ENCODE results near the gene FZD8.

Gene FZD8

GRCh38 chr10:35659456-35659855, 17.4 kb upstream of the FZD8 start:
- no peak overlapping the region for H3K23ac ChIP-seq (ENCODE audit: low read depth, low read length, poor library complexity)
- H3K27me3 ChIP-seq (ENCODE audit: control insufficient read depth in 3 of 3, insufficient read depth in 3 of 3, low read depth in 1 of 3, low read length in 3 of 3): no peaks in the 10 kb centered on the region
- H3K4me1 ChIP-seq (ENCODE audit: control insufficient read depth in 2 of 2, insufficient read depth in 1 of 2, low read depth in 1 of 2, low read length in 2 of 2): peaks cover 0 to 2% of the 10 kb centered on the region in 2 donors
- H2BK120ac ChIP-seq (ENCODE audit: low read depth, low read length): no peak overlapping the region
- no peak overlapping the region for H2AK5ac ChIP-seq (ENCODE audit: low read depth, low read length)
- H2BK12ac ChIP-seq (ENCODE audit: low read length): no peak overlapping the region
- H3K27ac ChIP-seq (replicated peaks; ENCODE audit: low read length): no peak overlapping the region
- H3K36me3 ChIP-seq (replicated peaks in 1 of 2; ENCODE audit: control insufficient read depth in 2 of 2, insufficient read depth in 2 of 2, low read length in 2 of 2): no peaks in the 10 kb centered on the region
- H3K4me2 ChIP-seq (ENCODE audit: insufficient read depth, low read length, poor library complexity, severe bottlenecking): no peak overlapping the region
- no CpG with 5 or more reads among the region's 1 CpG for WGBS, 2 donors (ENCODE audit: extremely low coverage in 2 of 2, insufficient read length in 2 of 2, insufficient replicate concordance in 1 of 2)
- no peak overlapping the region for H4K91ac ChIP-seq (ENCODE audit: low read depth, low read length, poor library complexity)
- no peak overlapping the region for H3K4ac ChIP-seq (ENCODE audit: low read length)
- H4K8ac ChIP-seq (ENCODE audit: low read depth, low read length): no peak overlapping the region
- no peak overlapping the region for H3K4me3 ChIP-seq (ENCODE audit: low read length in 2 of 2)
- no peak for DNase-seq (ENCODE audit: low spot score)
- H2AFZ ChIP-seq (ENCODE audit: low read length): no peak overlapping the region
- no peaks in the 10 kb centered on the region for H3K79me1 ChIP-seq (ENCODE audit: low read depth, low read length)
- H3K9me3 ChIP-seq (replicated peaks in 1 of 2; ENCODE audit: control insufficient read depth in 2 of 2, insufficient read depth in 1 of 2, low read depth in 1 of 2, low read length in 2 of 2): no peaks in the 10 kb centered on the region
- H2BK5ac ChIP-seq (ENCODE audit: low read length): no peak overlapping the region
- H3K18ac ChIP-seq (ENCODE audit: low read length): no peak overlapping the region
- H2BK15ac ChIP-seq (ENCODE audit: low read length): no peak overlapping the region
- H3K14ac ChIP-seq (ENCODE audit: low read length): no peak overlapping the region
- H3K9ac ChIP-seq (ENCODE audit: low read depth, low read length, poor library complexity): no peak overlapping the region

GRCh38 chr10:35657621-35658020, 15.5 kb upstream of the FZD8 start:
- no peak overlapping the region for H2BK12ac ChIP-seq (ENCODE audit: low read length)
- H2AFZ ChIP-seq (ENCODE audit: low read length): no peak overlapping the region
- H3K79me1 ChIP-seq (ENCODE audit: low read depth, low read length): no peaks in the 10 kb centered on the region
- no peak overlapping the region for H3K27ac ChIP-seq (replicated peaks; ENCODE audit: low read length)
- no peak for DNase-seq (ENCODE audit: low spot score)
- no peak overlapping the region for H3K4me3 ChIP-seq (ENCODE audit: low read length in 2 of 2)
- H3K14ac ChIP-seq (ENCODE audit: low read length): no peak overlapping the region
- peaks cover 0 to 2% of the 10 kb centered on the region in 2 donors for H3K4me1 ChIP-seq (ENCODE audit: control insufficient read depth in 2 of 2, insufficient read depth in 1 of 2, low read depth in 1 of 2, low read length in 2 of 2)
- H3K23ac ChIP-seq (ENCODE audit: low read depth, low read length, poor library complexity): no peak overlapping the region
- no peaks in the 10 kb centered on the region for H3K27me3 ChIP-seq (ENCODE audit: control insufficient read depth in 3 of 3, insufficient read depth in 3 of 3, low read depth in 1 of 3, low read length in 3 of 3)
- no peak overlapping the region for H3K4ac ChIP-seq (ENCODE audit: low read length)
- H4K91ac ChIP-seq (ENCODE audit: low read depth, low read length, poor library complexity): no peak overlapping the region
- H2BK120ac ChIP-seq (ENCODE audit: low read depth, low read length): no peak overlapping the region
- H3K18ac ChIP-seq (ENCODE audit: low read length): no peak overlapping the region
- H3K4me2 ChIP-seq (ENCODE audit: insufficient read depth, low read length, poor library complexity, severe bottlenecking): no peak overlapping the region
- no peak overlapping the region for H3K9ac ChIP-seq (ENCODE audit: low read depth, low read length, poor library complexity)
- WGBS, 2 donors (ENCODE audit: extremely low coverage in 2 of 2, insufficient read length in 2 of 2, insufficient replicate concordance in 1 of 2): no CpG with 5 or more reads among the region's 5 CpGs
- H2BK5ac ChIP-seq (ENCODE audit: low read length): no peak overlapping the region
- no peaks in the 10 kb centered on the region for H3K9me3 ChIP-seq (replicated peaks in 1 of 2; ENCODE audit: control insufficient read depth in 2 of 2, insufficient read depth in 1 of 2, low read depth in 1 of 2, low read length in 2 of 2)
- H2BK15ac ChIP-seq (ENCODE audit: low read length): no peak overlapping the region
- H2AK5ac ChIP-seq (ENCODE audit: low read depth, low read length): no peak overlapping the region
- H4K8ac ChIP-seq (ENCODE audit: low read depth, low read length): no peak overlapping the region
- no peaks in the 10 kb centered on the region for H3K36me3 ChIP-seq (replicated peaks in 1 of 2; ENCODE audit: control insufficient read depth in 2 of 2, insufficient read depth in 2 of 2, low read length in 2 of 2)

- WGBS, 2 donors (ENCODE audit: extremely low coverage in 2 of 2, insufficient read length in 2 of 2, insufficient replicate concordance in 1 of 2): no CpG with 5 or more reads among the region's 2 CpGs
Measured at GRCh38 chr10:35652824-35653223, 10.7 kb upstream of the FZD8 start.

GRCh38 chr10:35650894-35651293, 8.8 kb upstream of the FZD8 start:
- Histone ChIP-seq H2AFZ (ENCODE audit: low read length) (no peak overlapping the region), H3K36me3 (replicated peaks in 1 of 2; ENCODE audit: control insufficient read depth in 2 of 2, insufficient read depth in 2 of 2, low read length in 2 of 2) (no peaks in the 10 kb centered on the region), H2BK120ac (ENCODE audit: low read depth, low read length) (no peak overlapping the region), H3K9ac (ENCODE audit: low read depth, low read length, poor library complexity) (no peak overlapping the region), H3K9me3 (replicated peaks in 1 of 2; ENCODE audit: control insufficient read depth in 2 of 2, insufficient read depth in 1 of 2, low read depth in 1 of 2, low read length in 2 of 2) (peaks cover 0 to 4% of the 10 kb centered on the region in 2 donors), H2BK15ac (ENCODE audit: low read length) (no peak overlapping the region), H4K8ac (ENCODE audit: low read depth, low read length) (no peak overlapping the region), H3K4me3 (ENCODE audit: low read length in 2 of 2) (no peak overlapping the region), H3K27me3 (ENCODE audit: control insufficient read depth in 3 of 3, insufficient read depth in 3 of 3, low read depth in 1 of 3, low read length in 3 of 3) (peaks cover 0 to 6% (median 0%) of the 10 kb centered on the region in 3 experiments), H4K91ac (ENCODE audit: low read depth, low read length, poor library complexity) (no peak overlapping the region), H3K4me1 (ENCODE audit: control insufficient read depth in 2 of 2, insufficient read depth in 1 of 2, low read depth in 1 of 2, low read length in 2 of 2) (no peaks in the 10 kb centered on the region), H3K79me1 (ENCODE audit: low read depth, low read length) (no peaks in the 10 kb centered on the region), H3K4me2 (ENCODE audit: insufficient read depth, low read length, poor library complexity, severe bottlenecking) (no peak overlapping the region), H3K23ac (ENCODE audit: low read depth, low read length, poor library complexity) (no peak overlapping the region), H2BK12ac (ENCODE audit: low read length) (no peak overlapping the region), H3K27ac (replicated peaks; ENCODE audit: low read length) (no peak overlapping the region), H3K4ac (ENCODE audit: low read length) (no peak overlapping the region), H3K14ac (ENCODE audit: low read length) (no peak overlapping the region), H2AK5ac (ENCODE audit: low read depth, low read length) (no peak overlapping the region), H3K18ac (ENCODE audit: low read length) (no peak overlapping the region), H2BK5ac (ENCODE audit: low read length) (no peak overlapping the region)
- no peak for DNase-seq (ENCODE audit: low spot score)
- no CpG with 5 or more reads among the region's 3 CpGs for WGBS, 2 donors (ENCODE audit: extremely low coverage in 2 of 2, insufficient read length in 2 of 2, insufficient replicate concordance in 1 of 2)

More at GRCh38 chr10:35652824-35653223, 10.7 kb upstream of the FZD8 start:
- H2AFZ ChIP-seq (ENCODE audit: low read length): no peak overlapping the region
- H3K4me1 ChIP-seq (ENCODE audit: control insufficient read depth in 2 of 2, insufficient read depth in 1 of 2, low read depth in 1 of 2, low read length in 2 of 2): peaks cover 0 to 2% of the 10 kb centered on the region in 2 donors
- H3K18ac ChIP-seq (ENCODE audit: low read length): no peak overlapping the region
- no peak overlapping the region for H3K4me2 ChIP-seq (ENCODE audit: insufficient read depth, low read length, poor library complexity, severe bottlenecking)
- no peaks in the 10 kb centered on the region for H3K9me3 ChIP-seq (replicated peaks in 1 of 2; ENCODE audit: control insufficient read depth in 2 of 2, insufficient read depth in 1 of 2, low read depth in 1 of 2, low read length in 2 of 2)
- H3K14ac ChIP-seq (ENCODE audit: low read length): no peak overlapping the region
- H3K23ac ChIP-seq (ENCODE audit: low read depth, low read length, poor library complexity): no peak overlapping the region
- H3K27me3 ChIP-seq (ENCODE audit: control insufficient read depth in 3 of 3, insufficient read depth in 3 of 3, low read depth in 1 of 3, low read length in 3 of 3): no peaks in the 10 kb centered on the region
- H2BK15ac ChIP-seq (ENCODE audit: low read length): no peak overlapping the region
- DNase-seq (ENCODE audit: low spot score): no peak
- no peak overlapping the region for H3K4me3 ChIP-seq (ENCODE audit: low read length in 2 of 2)
- H4K8ac ChIP-seq (ENCODE audit: low read depth, low read length): no peak overlapping the region
- no peak overlapping the region for H2BK12ac ChIP-seq (ENCODE audit: low read length)
- H3K4ac ChIP-seq (ENCODE audit: low read length): no peak overlapping the region
- H4K91ac ChIP-seq (ENCODE audit: low read depth, low read length, poor library complexity): no peak overlapping the region
- H2BK5ac ChIP-seq (ENCODE audit: low read length): no peak overlapping the region
- H3K79me1 ChIP-seq (ENCODE audit: low read depth, low read length): no peaks in the 10 kb centered on the region
- no peak overlapping the region for H3K9ac ChIP-seq (ENCODE audit: low read depth, low read length, poor library complexity)
- H2BK120ac ChIP-seq (ENCODE audit: low read depth, low read length): no peak overlapping the region
- no peaks in the 10 kb centered on the region for H3K36me3 ChIP-seq (replicated peaks in 1 of 2; ENCODE audit: control insufficient read depth in 2 of 2, insufficient read depth in 2 of 2, low read length in 2 of 2)
- H3K27ac ChIP-seq (replicated peaks; ENCODE audit: low read length): no peak overlapping the region
- no peak overlapping the region for H2AK5ac ChIP-seq (ENCODE audit: low read depth, low read length)
